OCI-LY7 (cell line): Measurements from ENCODE around the gene STUM. TPM values are rescaled to one million over a fixed set of nuclear protein-coding genes. Genes with fewer than 3 reads are reported as not detected.

ENCODE experiments used
- BruUV-seq: library from RNA; stranded (reverse); fragments of 400-500 nt; replicated peaks from 2 replicates; lab custom pipeline; 2021; lab: Mats Ljungman, UMichigan
- CTCF ChIA-PET: fragments of 300-600 bp; sonication (Branson Sonifier 250); formaldehyde crosslinking; loops from one replicate; lab custom pipeline; 2022; ENCODE audit warnings: antibody characterized with exemption; ENCODE audit not compliant: unreplicated experiment; lab: Charles Lee
- POLR2A ChIA-PET: fragments of 300-600 bp; sonication (Branson Sonifier 250); formaldehyde crosslinking; loops from one replicate; lab custom pipeline; 2022; ENCODE audit warnings: antibody characterized with exemption; lab: Charles Lee
- DNase-seq: peaks from one replicate; pipeline ENCODE4 v3.0.0-alpha.2; 2015; ENCODE audit warnings: low spot score
- H2AFZ ChIP-seq: fragments of 200-600 bp; sonication (generic), shearing (Covaris generic); 2 replicates; pipeline ENCODE4 v1.6.1; 2014; ENCODE audit warnings: mild to moderate bottlenecking, antibody characterized with exemption, low read length, moderate library complexity
- H3K27ac ChIP-seq: fragments of 200-600 bp; sonication (generic); 2 replicates; pipeline ENCODE4 v1.5.1; 2014; ENCODE audit warnings: mixed run types, low read depth, mild to moderate bottlenecking, moderate library complexity, low read length, inconsistent platforms; ENCODE audit not compliant: poor library complexity, severe bottlenecking
- H3K36me3 ChIP-seq: fragments of 200-600 bp; sonication (generic); 2 replicates; pipeline ENCODE4 v1.6.1; 2014; ENCODE audit warnings: mild to moderate bottlenecking, antibody characterized with exemption, low read length, moderate library complexity, mixed read lengths; ENCODE audit not compliant: insufficient read depth
- H3K4me1 ChIP-seq: fragments of 200-600 bp; sonication (generic); 2 replicates; pipeline ENCODE4 v1.5.1; 2014; ENCODE audit warnings: mild to moderate bottlenecking, low read length; ENCODE audit not compliant: insufficient read depth, poor library complexity, severe bottlenecking
- H3K4me2 ChIP-seq: fragments of 200-600 bp; sonication (generic); 2 replicates; pipeline ENCODE4 v1.6.1; 2014; ENCODE audit warnings: mild to moderate bottlenecking, low read length
- H3K4me3 ChIP-seq: fragments of 200-600 bp; sonication (generic); 2 replicates; pipeline ENCODE4 v1.5.1; 2014; ENCODE audit warnings: mild to moderate bottlenecking, low read depth, low read length; ENCODE audit not compliant: poor library complexity, severe bottlenecking
- H3K79me2 ChIP-seq: fragments of 200-600 bp; sonication (generic); 2 replicates; pipeline ENCODE4 v1.6.1; 2016; ENCODE audit warnings: low read depth, mild to moderate bottlenecking, low read length, moderate library complexity, mixed read lengths; ENCODE audit not compliant: insufficient read depth
- H3K9me2 ChIP-seq: fragments of 200-600 bp; sonication (generic); 2 replicates; pipeline ENCODE4 v1.6.1; 2016; ENCODE audit warnings: mild to moderate bottlenecking, low read length, mixed read lengths; ENCODE audit not compliant: insufficient read depth
- H3K9me3 ChIP-seq: fragments of 200-600 bp; sonication (generic); 2 replicates; pipeline ENCODE4 v1.6.1; 2014; ENCODE audit warnings: mild to moderate bottlenecking, mixed run types, low read length, mixed read lengths
- H4K20me1 ChIP-seq: fragments of 200-600 bp; sonication (generic); 2 replicates; pipeline ENCODE4 v1.6.1; 2014; ENCODE audit warnings: mild to moderate bottlenecking, antibody characterized with exemption, low read length, moderate library complexity, mixed read lengths; ENCODE audit not compliant: insufficient read depth
- EZH2phosphoT487 ChIP-seq: fragments of 200-600 bp; sonication (generic); IDR thresholded peaks from 2 replicates; pipeline ENCODE4 v1.6.1; 2018; ENCODE audit warnings: low read depth, borderline replicate concordance, mild to moderate bottlenecking, mixed run types, antibody characterized with exemption, low read length, moderate library complexity, mixed read lengths
- intact Hi-C: fragments of 100-400 bp; cut with micrococcal nuclease; formaldehyde crosslinking; loops from one replicate; pipeline ENCODE4 v1.10.0; 2022; ENCODE audit not compliant: unreplicated experiment
- total RNA-seq, 2 experiments: library from RNA; depleted of rRNA in 1 of 2; stranded (reverse); fragments of >200 nt in 1 of 2; shearing (Covaris generic) in 1 of 2; gene quantifications; 2 replicates each; pipeline ENCODE4 v1.2.3, GENCODE V29; 2014 to 2022
- TF ChIP-seq, protein P1 (sequence below): fragments of 200-600 bp; sonication (generic); conservative IDR thresholded peaks from 2 replicates; pipeline ENCODE4 v1.5.1; 2014; ENCODE audit warnings: mild to moderate bottlenecking, antibody characterized with exemption, low read length, moderate library complexity, mixed read lengths

STUM gene
- total RNA-seq, 2 experiments from 2014 or later, result not detected

DNA sequence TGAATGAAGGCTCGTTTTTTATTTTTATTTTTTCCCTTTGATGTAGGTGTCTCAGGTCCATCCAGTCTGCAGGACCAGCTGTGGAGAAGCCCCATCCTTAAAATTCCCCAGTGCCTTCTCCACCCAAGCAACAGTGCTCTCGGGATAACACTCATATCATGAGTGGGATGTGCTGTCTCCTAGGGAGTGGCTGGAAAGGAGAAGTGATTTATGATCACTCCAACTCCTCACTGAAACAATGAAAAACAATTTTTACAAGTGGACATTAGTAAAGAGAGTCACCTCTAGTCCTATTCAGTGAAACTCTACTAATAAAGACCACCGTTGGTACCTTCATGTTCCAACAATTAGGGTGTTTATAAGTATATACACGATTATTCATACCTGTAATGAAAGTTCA is 3.5 kb downstream of the STUM start:
- no TSS peak for BruUV-seq
- Histone ChIP-seq H3K36me3 (no peaks in the 10 kb centered on the region), H3K4me1 (peaks cover 20% of the 10 kb centered on the region), H3K4me2 (no peak overlapping the region), H3K27ac (no peak overlapping the region), H2AFZ (no peak overlapping the region), H4K20me1 (no peaks in the 10 kb centered on the region), H3K9me3 (no peaks in the 10 kb centered on the region), H3K9me2 (no peaks in the 10 kb centered on the region), H3K4me3 (no peak overlapping the region), H3K79me2 (no peaks in the 10 kb centered on the region)
- CTCF ChIA-PET, result no interaction called here
- no peak for TF ChIP-seq EZH2phosphoT487
- TF ChIP-seq, protein P1, sequence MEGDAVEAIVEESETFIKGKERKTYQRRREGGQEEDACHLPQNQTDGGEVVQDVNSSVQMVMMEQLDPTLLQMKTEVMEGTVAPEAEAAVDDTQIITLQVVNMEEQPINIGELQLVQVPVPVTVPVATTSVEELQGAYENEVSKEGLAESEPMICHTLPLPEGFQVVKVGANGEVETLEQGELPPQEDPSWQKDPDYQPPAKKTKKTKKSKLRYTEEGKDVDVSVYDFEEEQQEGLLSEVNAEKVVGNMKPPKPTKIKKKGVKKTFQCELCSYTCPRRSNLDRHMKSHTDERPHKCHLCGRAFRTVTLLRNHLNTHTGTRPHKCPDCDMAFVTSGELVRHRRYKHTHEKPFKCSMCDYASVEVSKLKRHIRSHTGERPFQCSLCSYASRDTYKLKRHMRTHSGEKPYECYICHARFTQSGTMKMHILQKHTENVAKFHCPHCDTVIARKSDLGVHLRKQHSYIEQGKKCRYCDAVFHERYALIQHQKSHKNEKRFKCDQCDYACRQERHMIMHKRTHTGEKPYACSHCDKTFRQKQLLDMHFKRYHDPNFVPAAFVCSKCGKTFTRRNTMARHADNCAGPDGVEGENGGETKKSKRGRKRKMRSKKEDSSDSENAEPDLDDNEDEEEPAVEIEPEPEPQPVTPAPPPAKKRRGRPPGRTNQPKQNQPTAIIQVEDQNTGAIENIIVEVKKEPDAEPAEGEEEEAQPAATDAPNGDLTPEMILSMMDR, result no peak
- no peak for DNase-seq
- POLR2A ChIA-PET, result no interaction called here
- intact Hi-C loops, result no loop called here

DNA sequence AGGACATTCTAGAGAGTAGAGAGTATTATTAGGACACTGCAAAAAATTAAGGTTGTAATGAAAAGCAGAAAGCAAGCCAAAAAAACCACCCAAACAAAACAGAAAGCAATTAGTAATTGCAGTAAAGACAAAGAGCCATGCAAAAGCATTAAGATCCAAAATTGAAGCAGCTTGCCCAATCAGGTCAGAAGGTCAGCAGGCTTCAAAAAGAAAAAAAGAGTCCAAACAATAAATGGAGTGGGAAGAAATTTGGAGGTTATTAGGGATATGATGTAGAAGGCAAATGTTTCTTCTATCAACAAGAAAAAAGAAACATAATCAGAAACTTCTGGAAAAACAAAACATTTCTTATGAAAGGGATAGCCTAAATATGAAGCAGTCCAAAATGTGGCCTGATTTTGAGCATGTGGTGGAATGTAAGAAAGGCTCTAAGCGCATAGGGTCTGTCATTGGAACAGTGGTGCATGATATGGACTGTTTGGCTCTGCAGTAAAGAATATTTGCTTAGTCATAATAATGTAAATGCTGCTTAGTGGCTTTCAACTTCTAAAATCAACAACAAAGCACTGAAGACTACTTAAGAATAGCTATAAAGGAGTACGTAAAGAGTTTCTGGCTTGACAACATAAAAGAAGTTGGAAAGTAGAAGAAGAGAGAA is 4.8 kb downstream of the STUM start:
- TF ChIP-seq, protein P1, result no peak
- no peak for TF ChIP-seq EZH2phosphoT487
- ChIA-PET POLR2A (no interaction called here), CTCF (no interaction called here)
- intact Hi-C loops, result no loop called here
- H3K9me2 ChIP-seq, result no peaks in the 10 kb centered on the region
- peaks cover 16% of the 10 kb centered on the region for H3K4me1 ChIP-seq
- H3K36me3 ChIP-seq, result no peaks in the 10 kb centered on the region
- H3K79me2 ChIP-seq, result no peaks in the 10 kb centered on the region
- H4K20me1 ChIP-seq, result no peaks in the 10 kb centered on the region
- BruUV-seq, result no TSS peak
- no peak overlapping the region for H2AFZ ChIP-seq
- no peak overlapping the region for H3K4me3 ChIP-seq
- H3K4me2 ChIP-seq, result no peak overlapping the region
- H3K9me3 ChIP-seq, result no peaks in the 10 kb centered on the region
- no peak overlapping the region for H3K27ac ChIP-seq
- no peak for DNase-seq

DNA sequence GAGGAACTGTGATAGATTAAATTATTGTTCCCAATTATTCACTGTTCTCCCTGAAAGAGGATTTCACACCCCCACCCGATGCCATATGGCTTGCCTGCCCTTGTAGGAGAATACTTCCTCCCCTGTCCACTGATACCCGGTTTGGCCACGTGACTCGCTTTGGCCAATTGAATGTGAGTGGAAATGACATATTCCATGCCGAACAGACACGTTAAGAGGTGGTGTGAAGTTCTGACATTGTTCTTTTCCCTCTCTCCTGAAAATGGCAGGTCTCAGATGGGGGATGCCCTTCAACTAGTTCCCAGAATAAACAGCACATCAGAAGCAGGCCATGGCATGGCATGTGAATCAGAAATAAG is 5.3 kb downstream of the STUM start:
- Histone ChIP-seq H3K4me1 (peaks cover 15% of the 10 kb centered on the region), H3K27ac (no peak overlapping the region), H3K79me2 (no peaks in the 10 kb centered on the region), H4K20me1 (no peaks in the 10 kb centered on the region), H3K4me3 (no peak overlapping the region), H3K4me2 (no peak overlapping the region), H3K36me3 (no peaks in the 10 kb centered on the region), H2AFZ (no peak overlapping the region), H3K9me2 (no peaks in the 10 kb centered on the region), H3K9me3 (no peaks in the 10 kb centered on the region)
- TF ChIP-seq EZH2phosphoT487, result no peak
- TF ChIP-seq, protein P1, result no peak
- intact Hi-C loops, result no loop called here
- ChIA-PET POLR2A (no interaction called here), CTCF (no interaction called here)
- no TSS peak for BruUV-seq
- DNase-seq, result no peak
